Erythroblast (primary cell): ENCODE data around the gene MYRIP.

Experiments
- GATA1 ChIP-seq: IDR thresholded peaks from 2 replicates; pipeline ENCODE4 v1.6.1; 2011; ENCODE audit warnings: low read depth, mild to moderate bottlenecking, control low read depth, low read length, moderate library complexity
- POLR2A ChIP-seq: IDR thresholded peaks from 2 replicates; pipeline ENCODE4 v1.6.1; 2011; ENCODE audit warnings: mild to moderate bottlenecking, low read length

- TF ChIP-seq POLR2A (no peak), GATA1 (no peak)
Observed at GRCh38 chr3:40196966-40197365, 387.6 kb downstream of the MYRIP start.
